ENCODE measurements around the gene PRUNE2.

The PRUNE2 gene

DNA sequence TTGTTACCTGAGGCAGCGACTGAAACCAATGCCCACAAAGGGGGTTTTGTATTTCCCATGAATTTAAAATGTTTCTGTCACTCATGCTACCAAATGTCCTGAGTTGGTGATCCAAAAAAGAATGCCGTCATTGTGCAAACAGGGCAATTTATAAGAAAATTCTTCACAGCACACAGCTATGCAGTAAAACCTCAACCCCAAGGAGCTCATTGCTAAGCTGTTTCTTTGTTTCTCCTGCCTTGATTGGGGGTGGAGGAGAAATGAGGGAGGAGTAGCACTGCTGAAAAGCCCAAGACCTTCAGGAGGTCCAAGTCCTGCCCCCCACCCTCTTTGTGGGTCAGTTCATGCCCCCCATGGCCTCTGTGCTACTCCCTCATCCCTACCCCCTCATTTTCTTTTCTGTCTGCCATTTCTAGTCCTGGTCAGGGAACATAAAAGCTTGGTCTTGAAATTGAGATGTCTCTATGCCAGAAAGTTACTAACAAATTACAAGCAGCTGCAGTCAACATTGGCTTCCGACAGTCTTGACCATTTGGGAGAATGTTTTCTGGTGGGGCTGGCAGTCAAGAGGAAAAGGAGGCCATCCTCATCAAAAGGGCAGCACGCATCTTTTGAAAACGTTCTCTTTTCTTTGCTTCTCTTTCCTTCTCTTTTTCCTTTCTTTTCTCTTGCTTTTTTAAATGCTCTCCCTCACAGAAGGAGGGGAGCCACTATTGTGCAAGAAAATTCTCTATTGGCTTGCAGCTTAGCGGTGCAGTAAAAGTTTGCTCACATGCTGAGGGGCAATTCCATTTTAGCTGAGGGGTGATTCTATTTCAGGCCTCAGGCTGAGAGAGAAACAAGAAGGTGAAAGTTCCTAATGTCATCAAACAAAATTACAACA lies 313.6 kb downstream of the PRUNE2 start:
- peaks cover 22% of the 10 kb centered on the region for H3K4me1 ChIP-seq (ENCODE audit: control insufficient read depth, insufficient read depth, low read length)
- no peaks in the 10 kb centered on the region for H3K27me3 ChIP-seq (ENCODE audit: control insufficient read depth, insufficient read depth, low read length, poor library complexity, severe bottlenecking)
- no peak overlapping the region for H3K4me3 ChIP-seq (ENCODE audit: insufficient read depth, low read depth, low read length)
- H3K27ac ChIP-seq (ENCODE audit: insufficient read depth, low read depth, low read length, poor library complexity, severe bottlenecking): peak overlapping the region; percentile 41
- no peaks in the 10 kb centered on the region for H3K36me3 ChIP-seq (ENCODE audit: control insufficient read depth, insufficient read depth, low read length)
- no peaks in the 10 kb centered on the region for H3K9me3 ChIP-seq (ENCODE audit: control insufficient read depth, low read length)
- 17 to 22% methylated on average over 6 of the region's 6 CpGs for WGBS, 2 experiments

DNA sequence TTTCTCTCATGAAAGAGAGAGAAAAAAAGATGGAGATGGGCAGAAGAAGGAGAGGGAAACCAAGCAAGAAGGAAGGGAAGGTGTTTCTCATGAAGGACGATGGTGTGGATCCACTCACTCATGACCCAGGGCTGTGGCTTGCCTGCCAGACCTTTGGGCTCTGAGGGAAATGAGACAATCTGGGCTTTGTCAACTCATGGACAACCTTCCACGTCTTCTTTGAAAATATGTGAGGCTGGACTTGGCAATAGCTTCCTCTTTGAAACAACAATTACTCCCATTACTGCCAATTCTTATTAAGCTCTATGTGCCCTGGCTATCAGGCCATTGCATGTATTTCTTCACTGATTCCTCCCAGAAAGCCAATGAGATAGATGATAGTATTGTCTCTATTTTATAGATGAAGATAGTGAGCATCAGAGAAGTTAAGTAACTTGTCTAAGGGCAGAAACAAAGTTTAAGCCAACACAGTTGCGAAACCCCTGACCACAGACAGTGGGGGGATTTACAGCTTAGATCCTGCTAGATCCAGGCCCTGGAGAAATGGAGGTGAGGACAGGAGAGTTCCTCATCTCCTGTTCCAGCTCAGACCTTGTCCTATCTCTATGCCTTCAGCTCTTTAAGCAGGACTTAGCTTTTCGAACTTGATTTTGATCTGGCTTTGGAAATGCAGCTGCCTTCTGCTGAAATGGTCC lies 314.5 kb downstream of the PRUNE2 start:
- WGBS, 2 experiments: 92 to 95% methylated on average over 4 of the region's 4 CpGs
- Histone ChIP-seq H3K27me3 (ENCODE audit: control insufficient read depth, insufficient read depth, low read length, poor library complexity, severe bottlenecking) (no peaks in the 10 kb centered on the region), H3K4me3 (ENCODE audit: insufficient read depth, low read depth, low read length) (no peak overlapping the region), H3K4me1 (ENCODE audit: control insufficient read depth, insufficient read depth, low read length) (peaks cover 22% of the 10 kb centered on the region), H3K36me3 (ENCODE audit: control insufficient read depth, insufficient read depth, low read length) (no peaks in the 10 kb centered on the region), H3K27ac (ENCODE audit: insufficient read depth, low read depth, low read length, poor library complexity, severe bottlenecking) (no peak overlapping the region), H3K9me3 (ENCODE audit: control insufficient read depth, low read length) (no peaks in the 10 kb centered on the region)

DNA sequence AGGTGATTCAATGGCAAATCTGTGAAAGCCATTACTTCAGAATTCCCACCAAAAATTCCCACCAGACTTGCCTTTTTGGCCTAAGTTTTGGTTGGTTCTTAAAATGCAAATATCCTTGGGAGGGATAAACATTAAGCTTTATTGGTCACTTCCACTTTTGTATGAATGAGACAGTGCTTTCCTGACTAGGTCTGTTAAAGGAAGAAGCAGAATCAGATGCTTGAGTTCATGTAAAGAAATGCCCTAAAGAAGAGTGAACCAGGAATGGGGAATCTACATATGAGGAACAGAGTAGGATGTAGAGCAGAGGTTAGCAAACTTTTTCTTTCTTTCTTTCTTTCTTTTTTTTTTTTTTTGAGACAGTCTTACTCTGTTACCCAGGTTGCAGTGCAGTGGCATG lies 317.6 kb downstream of the PRUNE2 start:
- Histone ChIP-seq H3K9me3 (ENCODE audit: control insufficient read depth, low read length) (no peaks in the 10 kb centered on the region), H3K27me3 (ENCODE audit: control insufficient read depth, insufficient read depth, low read length, poor library complexity, severe bottlenecking) (no peaks in the 10 kb centered on the region), H3K36me3 (ENCODE audit: control insufficient read depth, insufficient read depth, low read length) (no peaks in the 10 kb centered on the region), H3K27ac (ENCODE audit: insufficient read depth, low read depth, low read length, poor library complexity, severe bottlenecking) (no peak overlapping the region), H3K4me3 (ENCODE audit: insufficient read depth, low read depth, low read length) (no peak overlapping the region), H3K4me1 (ENCODE audit: control insufficient read depth, insufficient read depth, low read length) (peaks cover 16% of the 10 kb centered on the region)

DNA sequence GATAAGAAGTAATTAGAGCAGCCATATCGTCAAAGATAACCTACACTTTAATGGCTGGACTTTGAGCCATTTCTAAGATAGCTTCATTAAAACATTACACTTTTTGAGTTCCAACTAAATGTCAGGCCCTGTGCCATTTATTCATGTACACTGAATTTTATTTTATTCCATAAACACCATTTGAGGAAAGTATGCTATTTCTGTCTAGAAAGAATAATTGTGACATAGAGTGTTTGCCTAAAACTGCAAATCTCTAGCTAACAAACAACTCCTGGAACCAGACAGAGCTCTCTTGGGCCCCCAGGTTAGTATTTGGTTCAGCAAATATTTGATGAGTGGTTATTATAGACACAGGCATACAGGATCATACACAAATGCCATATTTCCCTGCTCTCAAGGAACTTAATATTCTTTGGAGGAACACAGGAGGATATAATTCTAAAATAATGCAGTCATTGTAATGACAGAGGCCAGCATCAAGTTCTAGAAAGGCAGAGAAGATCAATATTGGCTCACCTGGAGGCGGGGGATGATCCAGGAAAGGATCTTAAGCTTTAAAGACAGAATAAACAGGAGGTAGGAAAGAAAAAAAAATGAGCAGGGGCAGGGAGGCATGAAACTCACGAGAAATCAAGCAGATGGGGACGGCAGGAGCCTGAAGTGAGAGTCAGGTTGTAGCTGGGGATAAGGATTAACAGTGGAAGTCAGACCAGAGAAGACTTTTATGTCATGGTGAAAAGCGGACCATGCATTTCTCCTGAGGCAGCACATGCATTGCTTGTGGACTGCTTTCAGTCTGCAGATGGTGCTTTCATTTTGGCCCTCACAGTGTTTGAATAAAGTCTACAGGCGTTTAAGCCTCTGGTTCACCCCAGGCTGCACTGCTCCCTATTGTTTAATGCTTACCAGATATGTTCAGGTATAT lies 319.3 kb downstream of the PRUNE2 start:
- Histone ChIP-seq H3K9me3 (ENCODE audit: control insufficient read depth, low read length) (no peaks in the 10 kb centered on the region), H3K27me3 (ENCODE audit: control insufficient read depth, insufficient read depth, low read length, poor library complexity, severe bottlenecking) (no peaks in the 10 kb centered on the region), H3K36me3 (ENCODE audit: control insufficient read depth, insufficient read depth, low read length) (no peaks in the 10 kb centered on the region), H3K4me3 (ENCODE audit: insufficient read depth, low read depth, low read length) (no peak overlapping the region), H3K4me1 (ENCODE audit: control insufficient read depth, insufficient read depth, low read length) (peaks cover under 1% of the 10 kb centered on the region), H3K27ac (ENCODE audit: insufficient read depth, low read depth, low read length, poor library complexity, severe bottlenecking) (no peak overlapping the region)
- WGBS, 2 experiments: 81 to 86% methylated on average over 6 of the region's 6 CpGs

DNA sequence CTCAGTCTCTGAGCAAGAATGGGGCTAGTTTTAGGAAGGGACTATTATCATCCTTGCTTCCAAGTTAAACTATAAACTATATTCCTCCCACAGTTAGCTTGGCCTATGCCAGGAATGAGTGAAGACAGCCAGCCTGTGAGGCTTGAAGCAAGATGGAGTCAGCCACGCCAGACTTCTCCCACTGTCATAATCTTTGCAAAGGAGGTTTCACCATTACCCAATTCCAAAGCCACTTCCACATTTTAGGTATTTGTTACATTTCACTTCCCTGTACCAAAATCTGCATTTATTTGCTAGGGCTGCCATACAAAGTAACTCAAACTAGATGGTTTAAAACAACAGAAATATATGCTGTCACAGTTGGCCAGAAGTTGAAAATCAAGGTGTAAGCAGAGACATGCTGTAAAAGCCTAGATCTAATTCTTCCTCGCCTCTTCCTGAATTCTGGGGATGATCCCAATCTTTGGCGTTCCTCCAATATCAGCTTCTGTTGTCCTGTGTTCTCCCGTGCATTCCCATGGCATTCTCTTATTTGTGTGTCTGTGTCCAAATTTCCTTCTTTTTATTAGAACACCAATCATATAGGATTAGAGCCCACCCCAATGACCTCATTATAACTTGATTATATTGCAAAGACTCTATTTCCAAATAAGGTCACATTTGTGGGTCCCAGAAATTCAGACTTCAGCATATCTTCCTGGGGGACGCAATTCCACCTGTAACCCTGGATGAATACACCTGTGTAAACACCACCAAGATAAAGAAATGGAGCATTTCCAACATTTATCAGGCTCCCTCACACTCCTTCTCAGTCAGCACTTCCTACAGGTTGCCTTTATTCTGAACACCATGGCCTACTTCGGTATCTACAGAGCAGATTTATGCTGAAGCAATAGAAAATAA lies 320.2 kb downstream of the PRUNE2 start:
- no peak overlapping the region for H3K4me3 ChIP-seq (ENCODE audit: insufficient read depth, low read depth, low read length)
- no peaks in the 10 kb centered on the region for H3K27me3 ChIP-seq (ENCODE audit: control insufficient read depth, insufficient read depth, low read length, poor library complexity, severe bottlenecking)
- no peak overlapping the region for H3K27ac ChIP-seq (ENCODE audit: insufficient read depth, low read depth, low read length, poor library complexity, severe bottlenecking)
- H3K4me1 ChIP-seq (ENCODE audit: control insufficient read depth, insufficient read depth, low read length): no peaks in the 10 kb centered on the region
- no peaks in the 10 kb centered on the region for H3K9me3 ChIP-seq (ENCODE audit: control insufficient read depth, low read length)
- 93 to 95% methylated on average over 6 of the region's 6 CpGs for WGBS, 2 experiments
- no peaks in the 10 kb centered on the region for H3K36me3 ChIP-seq (ENCODE audit: control insufficient read depth, insufficient read depth, low read length)

DNA sequence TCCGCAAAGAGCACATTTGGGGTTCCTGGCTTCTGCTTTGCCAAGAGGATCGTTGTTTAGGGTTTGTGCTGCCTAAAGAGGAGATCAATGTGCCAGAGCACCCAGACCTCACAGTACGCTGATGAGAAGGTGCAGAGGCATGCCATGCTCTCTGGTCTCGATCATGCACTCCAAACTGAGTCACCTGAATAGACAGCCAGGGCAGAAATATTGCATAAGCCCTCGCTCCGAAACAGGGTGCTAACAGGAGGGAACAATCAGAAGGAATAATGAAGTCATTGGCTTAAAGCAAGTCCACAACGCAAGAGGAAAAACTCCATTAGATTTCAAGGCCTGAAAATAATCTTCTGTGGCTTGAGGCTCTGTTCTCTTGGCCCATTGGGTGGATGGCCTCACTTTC lies 322.7 kb downstream of the PRUNE2 start:
- WGBS, 2 experiments: 93 to 96% methylated on average over 7 of the region's 7 CpGs
- H3K4me1 ChIP-seq (ENCODE audit: control insufficient read depth, insufficient read depth, low read length): no peaks in the 10 kb centered on the region
- H3K27ac ChIP-seq (ENCODE audit: insufficient read depth, low read depth, low read length, poor library complexity, severe bottlenecking): no peak overlapping the region
- H3K9me3 ChIP-seq (ENCODE audit: control insufficient read depth, low read length): no peaks in the 10 kb centered on the region
- no peaks in the 10 kb centered on the region for H3K27me3 ChIP-seq (ENCODE audit: control insufficient read depth, insufficient read depth, low read length, poor library complexity, severe bottlenecking)
- H3K36me3 ChIP-seq (ENCODE audit: control insufficient read depth, insufficient read depth, low read length): no peaks in the 10 kb centered on the region
- H3K4me3 ChIP-seq (ENCODE audit: insufficient read depth, low read depth, low read length): no peak overlapping the region

DNA sequence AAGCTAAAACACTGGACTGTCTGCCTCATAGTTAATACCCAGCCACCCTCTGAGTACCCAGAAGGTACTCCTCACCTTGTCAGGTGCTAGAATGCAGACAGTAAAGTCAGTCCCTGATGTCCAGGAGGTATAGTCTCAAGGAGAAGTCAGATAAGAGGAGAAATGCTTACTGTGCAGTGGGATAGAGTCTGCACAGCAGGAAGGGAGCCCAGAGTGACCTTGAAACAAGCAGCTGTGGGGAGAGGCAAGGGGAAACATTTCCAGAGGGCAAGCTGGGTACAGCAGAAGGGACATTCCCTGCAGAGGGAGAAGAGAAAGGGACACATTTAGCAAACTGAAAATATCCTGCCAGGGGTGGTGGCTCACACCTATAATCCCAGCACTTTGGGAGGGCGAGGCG lies 324.2 kb downstream of the PRUNE2 start:
- H3K27ac ChIP-seq (ENCODE audit: insufficient read depth, low read depth, low read length, poor library complexity, severe bottlenecking): no peak overlapping the region
- no peak overlapping the region for H3K4me3 ChIP-seq (ENCODE audit: insufficient read depth, low read depth, low read length)
- no peaks in the 10 kb centered on the region for H3K27me3 ChIP-seq (ENCODE audit: control insufficient read depth, insufficient read depth, low read length, poor library complexity, severe bottlenecking)
- no peaks in the 10 kb centered on the region for H3K4me1 ChIP-seq (ENCODE audit: control insufficient read depth, insufficient read depth, low read length)
- H3K9me3 ChIP-seq (ENCODE audit: control insufficient read depth, low read length): no peaks in the 10 kb centered on the region
- WGBS, 2 experiments: 90 to 93% methylated on average over 2 of the region's 2 CpGs
- no peaks in the 10 kb centered on the region for H3K36me3 ChIP-seq (ENCODE audit: control insufficient read depth, insufficient read depth, low read length)

DNA sequence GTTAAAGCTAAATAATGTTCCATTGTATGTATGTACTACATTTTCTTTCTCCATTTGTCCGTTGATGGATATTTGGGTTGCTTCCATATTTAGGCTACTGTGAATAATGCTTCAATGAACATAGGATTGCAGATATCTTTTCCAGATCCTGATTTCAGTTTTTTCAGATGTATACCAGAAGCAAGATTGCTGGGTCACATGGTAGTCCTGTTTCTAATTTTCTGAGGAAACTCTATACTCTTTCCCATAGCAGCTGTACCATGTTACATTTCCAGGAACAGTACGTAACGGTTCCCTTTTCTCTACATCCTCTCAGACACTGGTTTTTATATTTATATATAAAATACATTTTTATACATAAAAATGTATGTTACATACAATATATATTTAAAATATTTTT lies 325.1 kb downstream of the PRUNE2 start:
- H3K36me3 ChIP-seq (ENCODE audit: control insufficient read depth, insufficient read depth, low read length): no peaks in the 10 kb centered on the region
- H3K27me3 ChIP-seq (ENCODE audit: control insufficient read depth, insufficient read depth, low read length, poor library complexity, severe bottlenecking): no peaks in the 10 kb centered on the region
- H3K4me1 ChIP-seq (ENCODE audit: control insufficient read depth, insufficient read depth, low read length): no peaks in the 10 kb centered on the region
- no peak overlapping the region for H3K4me3 ChIP-seq (ENCODE audit: insufficient read depth, low read depth, low read length)
- H3K27ac ChIP-seq (ENCODE audit: insufficient read depth, low read depth, low read length, poor library complexity, severe bottlenecking): no peak overlapping the region
- 88% methylated on average over 1 of the region's 3 CpGs; no CpG with 5 or more reads in 1 of the 2 experiments for WGBS, 2 experiments
- no peaks in the 10 kb centered on the region for H3K9me3 ChIP-seq (ENCODE audit: control insufficient read depth, low read length)

DNA sequence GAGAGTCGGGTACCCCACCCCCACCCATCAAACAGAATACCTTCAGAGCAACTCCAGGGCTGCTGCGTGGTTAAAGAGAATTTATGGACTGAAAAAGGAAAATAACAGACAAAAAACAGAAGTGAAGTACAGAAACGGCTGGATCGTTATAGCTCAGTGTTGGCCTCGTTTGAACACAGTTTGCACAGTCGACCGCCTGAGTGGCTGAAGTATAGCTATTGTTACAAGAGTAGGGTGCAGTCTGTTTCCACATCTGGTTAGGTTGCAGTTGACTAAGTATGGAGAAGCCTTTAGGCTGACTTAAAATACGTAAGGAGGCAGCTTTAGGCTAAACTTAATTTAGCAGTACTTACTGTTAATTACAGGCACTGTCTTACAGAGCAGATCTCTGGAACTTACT lies 325.7 kb downstream of the PRUNE2 start:
- H3K4me1 ChIP-seq (ENCODE audit: control insufficient read depth, insufficient read depth, low read length): no peaks in the 10 kb centered on the region
- 89 to 93% methylated on average over 7 to 8 of the region's 8 CpGs for WGBS, 2 experiments

More for the DNA sequence above, 325.7 kb downstream of the PRUNE2 start:
- Histone ChIP-seq H3K27ac (ENCODE audit: insufficient read depth, low read depth, low read length, poor library complexity, severe bottlenecking) (no peak overlapping the region), H3K4me3 (ENCODE audit: insufficient read depth, low read depth, low read length) (no peak overlapping the region), H3K9me3 (ENCODE audit: control insufficient read depth, low read length) (no peaks in the 10 kb centered on the region), H3K27me3 (ENCODE audit: control insufficient read depth, insufficient read depth, low read length, poor library complexity, severe bottlenecking) (no peaks in the 10 kb centered on the region), H3K36me3 (ENCODE audit: control insufficient read depth, insufficient read depth, low read length) (no peaks in the 10 kb centered on the region)
